IMR-90 (cell line): ENCODE measurements around the gene TDRD12. TPM values are rescaled to one million over a fixed set of nuclear protein-coding genes. Genes with fewer than 3 reads are reported as not detected.

Experiments used
- ATAC-seq: fragments of 200-7000 bp; cut with Tn5 transposase; 2 replicates; pipeline ENCODE4 v1.9.1; 2020; ENCODE audit warnings: low read depth, mild to moderate bottlenecking, moderate library complexity
- BruUV-seq: library from RNA; stranded (reverse); fragments of 400-500 nt; replicated peaks from 2 replicates; lab custom pipeline; 2021; lab: Mats Ljungman, UMichigan
- CTCF ChIA-PET: fragments of 300-600 bp; formaldehyde crosslinking; extraction: SDS; loops from one replicate; lab custom pipeline; 2021; ENCODE audit warnings: antibody characterized with exemption; lab: Yijun Ruan, JAX
- POLR2A ChIA-PET: fragments of 300-600 bp; sonication (Branson Sonifier 250); formaldehyde crosslinking; loops from one replicate; lab custom pipeline; 2022; ENCODE audit warnings: antibody characterized with exemption; ENCODE audit not compliant: unreplicated experiment; lab: Charles Lee
- DNase-seq: peaks from one replicate; pipeline ENCODE4 v3.0.0; 2013
- H2AFZ ChIP-seq: replicated peaks from 2 replicates; pipeline ENCODE3; 2013; ENCODE audit warnings: low read length, mild to moderate bottlenecking; ENCODE audit not compliant: poor library complexity
- H2AK5ac ChIP-seq: 2 replicates; pipeline ENCODE4 v1.6.1; 2013; ENCODE audit warnings: low read depth, low read length, inconsistent platforms
- H2AK9ac ChIP-seq: replicated peaks from 2 replicates; pipeline ENCODE3; 2013; ENCODE audit warnings: mild to moderate bottlenecking, low read depth, low read length, moderate library complexity; ENCODE audit not compliant: poor library complexity
- H2BK120ac ChIP-seq: 2 replicates; pipeline ENCODE4 v1.6.1; 2013; ENCODE audit warnings: low read depth, low read length, inconsistent platforms
- H2BK15ac ChIP-seq: 3 replicates; pipeline ENCODE4 v1.6.1; 2013; ENCODE audit warnings: low read depth, low read length, inconsistent platforms
- H2BK20ac ChIP-seq: 2 replicates; pipeline ENCODE4 v1.6.1; 2013; ENCODE audit warnings: low read depth, mild to moderate bottlenecking, inconsistent platforms, low read length, moderate library complexity
- H2BK5ac ChIP-seq: 2 replicates; pipeline ENCODE4 v1.6.1; 2013; ENCODE audit warnings: mild to moderate bottlenecking, low read depth, low read length, inconsistent platforms; ENCODE audit not compliant: poor library complexity, severe bottlenecking
- H3K14ac ChIP-seq: replicated peaks from 2 replicates; pipeline ENCODE4 v1.6.1; 2013; ENCODE audit warnings: low read depth, low read length, inconsistent platforms
- H3K18ac ChIP-seq: 2 replicates; pipeline ENCODE4 v1.6.1; 2013; ENCODE audit warnings: low read depth, low read length, control low read depth
- H3K23ac ChIP-seq: 2 replicates; pipeline ENCODE4 v1.6.1; 2013; ENCODE audit warnings: low read depth, low read length, inconsistent platforms
- H3K27ac ChIP-seq: 2 replicates; pipeline ENCODE4 v1.5.1; 2013; ENCODE audit warnings: mild to moderate bottlenecking, control low read depth, low read length; ENCODE audit not compliant: insufficient read depth
- H3K27me3 ChIP-seq: 2 replicates; pipeline ENCODE4 v1.6.1; 2013; ENCODE audit warnings: low read length; ENCODE audit not compliant: control insufficient read depth, insufficient read depth
- H3K36me3 ChIP-seq: 2 replicates; pipeline ENCODE4 v1.6.1; 2013; ENCODE audit warnings: low read length, mixed read lengths; ENCODE audit not compliant: control insufficient read depth, insufficient read depth
- H3K4ac ChIP-seq: 2 replicates; pipeline ENCODE4 v1.6.1; 2013; ENCODE audit warnings: low read depth, low read length, inconsistent platforms
- H3K4me1 ChIP-seq: 2 replicates; pipeline ENCODE4 v1.6.1; 2013; ENCODE audit warnings: low read length, mixed read lengths; ENCODE audit not compliant: control insufficient read depth, insufficient read depth
- H3K4me2 ChIP-seq: 2 replicates; pipeline ENCODE4 v1.6.1; 2013; ENCODE audit warnings: low read depth, mild to moderate bottlenecking, control low read depth, low read length, moderate library complexity
- H3K4me3 ChIP-seq: 2 replicates; pipeline ENCODE4 v1.5.1; 2013; ENCODE audit warnings: low read depth, mild to moderate bottlenecking, control low read depth, low read length, moderate library complexity; ENCODE audit not compliant: insufficient read depth
- H3K56ac ChIP-seq: 2 replicates; pipeline ENCODE4 v1.6.1; 2013; ENCODE audit warnings: low read length, inconsistent platforms; ENCODE audit not compliant: insufficient read depth; ENCODE audit errors: extremely low read depth
- H3K79me1 ChIP-seq, 2 experiments: 2 replicates each; pipeline ENCODE4 v1.6.1; 2013; ENCODE audit warnings: low read length in 2 of 2, inconsistent platforms in 1 of 2, low read depth in 1 of 2
- H3K9ac ChIP-seq: 2 replicates; pipeline ENCODE4 v1.6.1; 2013; ENCODE audit warnings: low read depth, low read length, control low read depth
- H3K9me1 ChIP-seq: 2 replicates; pipeline ENCODE4 v1.6.1; 2013; ENCODE audit warnings: low read length, inconsistent platforms; ENCODE audit not compliant: insufficient read depth
- H3K9me3 ChIP-seq: 2 replicates; pipeline ENCODE4 v1.6.1; 2013; ENCODE audit warnings: low read length; ENCODE audit not compliant: control insufficient read depth, insufficient read depth
- H4K20me1 ChIP-seq: 2 replicates; pipeline ENCODE4 v1.6.1; 2013; ENCODE audit warnings: low read length, inconsistent platforms; ENCODE audit not compliant: insufficient read depth
- H4K5ac ChIP-seq: 2 replicates; pipeline ENCODE4 v1.6.1; 2013; ENCODE audit warnings: mild to moderate bottlenecking, low read depth, low read length, control low read depth
- H4K8ac ChIP-seq, 2 experiments: 2 replicates each; pipeline ENCODE4 v1.6.1; 2013; ENCODE audit warnings: low read depth in 2 of 2, low read length in 2 of 2, control low read depth in 1 of 2, inconsistent platforms in 1 of 2
- H4K91ac ChIP-seq: 2 replicates; pipeline ENCODE4 v1.6.1; 2013; ENCODE audit warnings: low read depth, low read length, inconsistent platforms; ENCODE audit not compliant: insufficient read depth
- CEBPB ChIP-seq: IDR thresholded peaks from 2 replicates; pipeline ENCODE4 v1.6.1; 2012; ENCODE audit warnings: low read depth, low read length, improper control_type of control experiment
- CHD1 ChIP-seq: IDR thresholded peaks from 2 replicates; pipeline ENCODE4 v1.6.1; 2012; ENCODE audit warnings: low read depth, low read length, improper control_type of control experiment
- CTCF ChIP-seq: conservative IDR thresholded peaks from 2 replicates; pipeline ENCODE4 v1.5.1; 2012; ENCODE audit warnings: mild to moderate bottlenecking, low read depth, low read length, improper control_type of control experiment
- ELK1 ChIP-seq: fragments of 150-350 bp; IDR thresholded peaks from 2 replicates; pipeline ENCODE4 v1.6.1; 2016; ENCODE audit warnings: low read depth, mild to moderate bottlenecking, low read length, moderate library complexity, borderline replicate concordance
- FOS ChIP-seq: fragments of 150-350 bp; IDR thresholded peaks from 2 replicates; pipeline ENCODE4 v1.6.1; 2016; ENCODE audit warnings: low read depth, low read length
- MAFK ChIP-seq: IDR thresholded peaks from 2 replicates; pipeline ENCODE4 v1.6.1; 2012; ENCODE audit warnings: low read depth, low read length, improper control_type of control experiment
- MXI1 ChIP-seq: IDR thresholded peaks from 2 replicates; pipeline ENCODE4 v1.6.1; 2012; ENCODE audit warnings: low read depth, mild to moderate bottlenecking, low read length, moderate library complexity, borderline replicate concordance
- RAD21 ChIP-seq: IDR thresholded peaks from 2 replicates; pipeline ENCODE4 v1.6.1; 2012; ENCODE audit warnings: low read length, improper control_type of control experiment
- SMC3 ChIP-seq: fragments of 150-350 bp; IDR thresholded peaks from 2 replicates; pipeline ENCODE4 v1.6.1; 2016; ENCODE audit warnings: low read depth, mild to moderate bottlenecking, antibody characterized with exemption, low read length, moderate library complexity
- WGBS, 2 experiments: methylation state at CpG; one replicate each; pipeline versions ENCODE4 v1.1.5 to v1.1.7; 2013; ENCODE audit warnings: missing lambda C conversion rate in 2 of 2; ENCODE audit not compliant: insufficient read length in 1 of 2; ENCODE audit errors: extremely low coverage in 2 of 2; 5-methylcytosine and 5-hydroxymethylcytosine counted together
- dilution Hi-C: fragments of 300-500 bp; cut with HindIII; formaldehyde crosslinking; loops from one replicate; pipeline ENCODE4 v1.14.3; 2018; ENCODE audit warnings: low sequenced_read_pairs; ENCODE audit not compliant: unreplicated experiment
- in situ Hi-C: fragments of 300-500 bp; cut with MboI; formaldehyde crosslinking; loops from 3 replicates; pipeline ENCODE4 v1.14.3; 2019; ENCODE audit warnings: low sequenced_read_pairs, inconsistent platforms, mixed read lengths
- intact Hi-C: fragments of 100-400 bp; cut with micrococcal nuclease; formaldehyde crosslinking; loops from 2 replicates; pipeline ENCODE4 v1.10.0; 2022
- polyA plus RNA-seq, 3 experiments: library from polyadenylated mRNA; depleted of rRNA; stranded (reverse); fragments of >200 nt; gene quantifications; 2 replicates each; pipeline ENCODE4 v1.2.3, GENCODE V29; 2012; ENCODE audit warnings: low replicate concordance in 1 of 3
- total RNA-seq: library from RNA; depleted of rRNA; stranded (reverse); fragments of >200 nt; gene quantifications from 2 replicates; pipeline ENCODE4 v1.2.3, GENCODE V29; 2012

TDRD12 gene
- total and polyA plus RNA-seq, 2 of the 4 experiments (the other 2 are of a cell fraction): under 0.01 to 0.07 TPM

GRCh38 chr19:32688311-32688710, 31.3 kb upstream of the TDRD12 start:
- no CpG with 5 or more reads among the region's 1 CpG for WGBS, 2 experiments
- ATAC-seq: no peak
- H3K4me1 ChIP-seq: peaks cover 9% of the 10 kb centered on the region
- intact Hi-C loops: no loop called here
- POLR2A ChIA-PET: no interaction called here
- dilution Hi-C loops: no loop called here
- no peak overlapping the region for H2AK9ac ChIP-seq
- H2BK20ac ChIP-seq: no peak overlapping the region
- H3K4ac ChIP-seq: no peak overlapping the region
- no peak overlapping the region for H3K27ac ChIP-seq
- H4K20me1 ChIP-seq: no peaks in the 10 kb centered on the region
- H3K9me3 ChIP-seq: no peaks in the 10 kb centered on the region; the same call in 1 of the 2 replicates
- H3K9ac ChIP-seq: no peak overlapping the region
- TF ChIP-seq MAFK: no peak
- TF ChIP-seq MXI1: no peak
- TF ChIP-seq CTCF: no peak
- TF ChIP-seq RAD21: no peak
- TF ChIP-seq CHD1: no peak
- no peak for TF ChIP-seq CEBPB
- TF ChIP-seq SMC3: no peak
- TF ChIP-seq ELK1: no peak
- no peak for TF ChIP-seq FOS
- no peak overlapping the region for H3K23ac ChIP-seq
- H2BK120ac ChIP-seq: no peak overlapping the region
- in situ Hi-C loops: no loop called here
- H3K4me3 ChIP-seq: no peak overlapping the region
- H3K36me3 ChIP-seq: peaks cover 2% of the 10 kb centered on the region; the same call in 1 of the 2 replicates
- peaks cover 3% of the 10 kb centered on the region; the same call in 1 of the 2 replicates for H3K9me1 ChIP-seq
- BruUV-seq: no TSS peak
- peak overlapping the region; percentile 67; the same call in 1 of the 2 replicates for H2AK5ac ChIP-seq
- H2BK15ac ChIP-seq: no peak overlapping the region
- peak; percentile 71 for DNase-seq
- H4K91ac ChIP-seq: no peak overlapping the region
- H3K18ac ChIP-seq: no peak overlapping the region
- no peak overlapping the region for H4K8ac ChIP-seq
- H2BK5ac ChIP-seq: no peak overlapping the region
- no peak overlapping the region for H3K14ac ChIP-seq
- no peak overlapping the region; the same call in 1 of the 2 replicates for H3K56ac ChIP-seq
- no peaks in the 10 kb centered on the region for H3K27me3 ChIP-seq
- H2AFZ ChIP-seq: no peak overlapping the region
- no peak overlapping the region for H4K5ac ChIP-seq
- H3K4me2 ChIP-seq: no peak overlapping the region
- CTCF ChIA-PET: no interaction called here
- H3K79me1 ChIP-seq: peaks cover 8 to 19% of the 10 kb centered on the region in 2 experiments
